Gastrocnemius medialis (tissue), 4 donors: ENCODE results near the gene HTR7.

Source experiments
- CTCF ChIP-seq, 5 experiments: fragments of 450-650 bp in 3 of 5; fragments of 200-600 bp in 2 of 5; sonication (generic) in 2 of 5; IDR thresholded peaks in 4 of 5; conservative IDR thresholded peaks in 1 of 5; 1 replicate in 4 of 5; 2 replicates in 1 of 5; pipeline ENCODE4 v1.5.1; 2016 to 2019; ENCODE audit warnings: antibody characterized with exemption in 5 of 5, mild to moderate bottlenecking in 3 of 5, moderate library complexity in 3 of 5
- POLR2A ChIP-seq, 2 donors: fragments of 450-650 bp; IDR thresholded peaks; one replicate each; pipeline ENCODE4 v1.6.1; 2017; ENCODE audit warnings: antibody characterized with exemption in 2 of 2, mild to moderate bottlenecking in 2 of 2, moderate library complexity in 2 of 2

DNA sequence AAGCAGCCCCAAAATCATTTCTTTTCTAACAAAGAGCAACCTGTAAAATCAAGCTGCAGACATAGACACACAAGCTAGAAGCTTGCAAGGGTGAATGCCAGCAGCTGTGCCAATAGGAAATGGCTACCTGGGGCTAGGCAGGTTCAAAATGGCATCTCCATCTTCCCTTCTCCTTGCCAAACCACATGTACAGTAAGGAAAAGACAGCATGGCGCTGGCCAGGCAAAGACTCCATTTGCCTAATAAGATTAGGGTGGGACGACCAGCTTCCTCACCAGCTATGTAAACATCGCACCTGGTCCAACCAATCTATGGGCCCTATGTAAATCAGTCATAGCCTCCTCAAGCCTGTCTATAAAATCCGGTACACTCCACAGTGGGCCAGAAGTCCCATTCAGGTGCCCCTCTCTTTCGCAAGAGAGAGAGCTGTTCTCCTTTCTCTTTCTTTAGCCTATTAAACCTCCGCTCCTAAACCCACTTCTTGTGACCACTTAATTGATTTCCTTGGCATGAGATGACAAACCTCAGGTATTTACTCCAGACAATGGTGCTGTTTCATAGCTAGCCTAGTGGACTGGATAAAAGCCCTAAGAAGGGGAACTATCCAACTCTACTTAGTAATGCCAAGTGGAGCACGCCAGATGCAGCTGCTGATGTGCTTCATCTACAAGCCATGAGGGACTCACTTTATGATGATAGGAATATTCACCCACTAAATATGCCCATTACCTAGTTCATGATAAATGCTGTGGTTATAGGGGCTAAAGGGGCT is 44.1 kb downstream of the HTR7 start:
- TF ChIP-seq CTCF (IDR thresholded peaks at IDR 0.05 in 4 of 5, conservative IDR thresholded peaks at IDR 0.05 in 1 of 5) (no peak), POLR2A (IDR thresholded peaks at IDR 0.05) (no peak)
